Peyer's patch (tissue), 4 donors: Measurements from ENCODE around the gene GPC3.

Experiments
- POLR2A ChIP-seq, 2 donors: fragments of 450-650 bp; IDR thresholded peaks; one replicate each; pipeline ENCODE4 v1.5.1; 2017; ENCODE audit warnings: antibody characterized with exemption in 2 of 2, mild to moderate bottlenecking in 2 of 2, moderate library complexity in 2 of 2
- TF ChIP-seq, protein P1 (sequence below), 6 experiments: fragments of 450-650 bp in 4 of 6; fragments of 200-600 bp in 2 of 6; sonication (generic) in 1 of 6; IDR thresholded peaks; one replicate each; pipeline ENCODE4 v1.5.1; 2017 to 2019; ENCODE audit warnings: antibody characterized with exemption in 6 of 6, mild to moderate bottlenecking in 3 of 6, moderate library complexity in 1 of 6

DNA sequence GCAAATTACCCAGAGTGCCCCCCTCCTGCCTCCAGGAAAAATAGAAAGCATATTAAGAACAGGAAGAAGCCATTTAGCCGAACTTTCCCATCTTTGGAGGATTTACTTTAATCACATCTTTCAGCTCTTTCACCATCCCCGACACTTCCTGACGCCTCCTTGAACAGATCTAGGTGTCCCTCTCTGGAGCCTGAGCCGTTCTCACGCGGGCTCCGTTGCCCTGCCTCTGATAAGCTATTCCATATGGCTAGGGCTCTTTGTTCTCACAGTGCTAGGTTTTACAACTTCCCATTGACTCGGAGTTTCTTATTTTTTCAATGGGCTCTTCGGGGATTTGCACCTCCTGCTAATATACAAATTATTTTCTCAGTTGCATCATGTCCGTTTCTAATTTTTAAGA lies 488.0 kb downstream of the GPC3 start:
- TF ChIP-seq, protein P1, sequence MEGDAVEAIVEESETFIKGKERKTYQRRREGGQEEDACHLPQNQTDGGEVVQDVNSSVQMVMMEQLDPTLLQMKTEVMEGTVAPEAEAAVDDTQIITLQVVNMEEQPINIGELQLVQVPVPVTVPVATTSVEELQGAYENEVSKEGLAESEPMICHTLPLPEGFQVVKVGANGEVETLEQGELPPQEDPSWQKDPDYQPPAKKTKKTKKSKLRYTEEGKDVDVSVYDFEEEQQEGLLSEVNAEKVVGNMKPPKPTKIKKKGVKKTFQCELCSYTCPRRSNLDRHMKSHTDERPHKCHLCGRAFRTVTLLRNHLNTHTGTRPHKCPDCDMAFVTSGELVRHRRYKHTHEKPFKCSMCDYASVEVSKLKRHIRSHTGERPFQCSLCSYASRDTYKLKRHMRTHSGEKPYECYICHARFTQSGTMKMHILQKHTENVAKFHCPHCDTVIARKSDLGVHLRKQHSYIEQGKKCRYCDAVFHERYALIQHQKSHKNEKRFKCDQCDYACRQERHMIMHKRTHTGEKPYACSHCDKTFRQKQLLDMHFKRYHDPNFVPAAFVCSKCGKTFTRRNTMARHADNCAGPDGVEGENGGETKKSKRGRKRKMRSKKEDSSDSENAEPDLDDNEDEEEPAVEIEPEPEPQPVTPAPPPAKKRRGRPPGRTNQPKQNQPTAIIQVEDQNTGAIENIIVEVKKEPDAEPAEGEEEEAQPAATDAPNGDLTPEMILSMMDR (IDR thresholded peaks at IDR 0.05): no peak
- TF ChIP-seq POLR2A (IDR thresholded peaks at IDR 0.05): no peak
